COLO668 (cell line): Measurements from ENCODE around the gene TWIST2.

Source experiments
- DNase-seq: peaks from one replicate; lab custom pipeline; 2025; ENCODE audit not compliant: unreplicated experiment; lab: John Stamatoyannopoulos, UW

Gene TWIST2

DNA sequence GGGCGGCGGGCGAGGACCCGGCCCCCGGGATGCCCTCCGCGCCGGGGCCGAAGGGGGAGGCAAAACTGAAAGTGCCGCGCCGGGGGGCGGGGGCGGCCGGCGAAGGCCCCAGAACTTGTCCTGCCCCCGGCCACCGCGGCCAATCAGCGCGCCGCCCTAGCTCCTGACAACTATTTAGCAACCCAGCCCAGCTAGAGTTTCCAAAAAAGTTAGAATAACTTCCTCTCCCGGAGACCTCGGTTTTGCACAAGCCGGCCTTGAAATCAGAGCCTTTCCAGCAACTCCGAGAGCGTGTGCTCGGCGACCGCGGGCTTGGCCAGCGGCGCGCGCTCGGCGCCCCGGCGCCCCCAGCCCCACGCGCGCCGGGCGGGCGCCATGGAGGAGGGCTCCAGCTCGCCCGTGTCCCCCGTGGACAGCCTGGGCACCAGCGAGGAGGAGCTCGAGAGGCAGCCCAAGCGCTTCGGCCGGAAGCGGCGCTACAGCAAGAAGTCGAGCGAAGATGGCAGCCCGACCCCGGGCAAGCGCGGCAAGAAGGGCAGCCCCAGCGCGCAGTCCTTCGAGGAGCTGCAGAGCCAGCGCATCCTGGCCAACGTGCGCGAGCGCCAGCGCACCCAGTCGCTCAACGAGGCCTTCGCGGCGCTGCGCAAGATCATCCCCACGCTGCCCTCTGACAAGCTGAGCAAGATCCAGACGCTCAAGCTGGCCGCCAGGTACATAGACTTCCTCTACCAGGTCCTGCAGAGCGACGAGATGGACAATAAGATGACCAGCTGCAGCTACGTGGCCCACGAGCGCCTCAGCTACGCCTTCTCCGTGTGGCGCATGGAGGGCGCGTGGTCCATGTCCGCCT is at the start of gene TWIST2:
Gene TWIST2 (plus strand): TSS at position 245 of the 850 bp plus-strand sequence. CDS start 131 bp downstream, at position 376.
- no peak for DNase-seq

DNA sequence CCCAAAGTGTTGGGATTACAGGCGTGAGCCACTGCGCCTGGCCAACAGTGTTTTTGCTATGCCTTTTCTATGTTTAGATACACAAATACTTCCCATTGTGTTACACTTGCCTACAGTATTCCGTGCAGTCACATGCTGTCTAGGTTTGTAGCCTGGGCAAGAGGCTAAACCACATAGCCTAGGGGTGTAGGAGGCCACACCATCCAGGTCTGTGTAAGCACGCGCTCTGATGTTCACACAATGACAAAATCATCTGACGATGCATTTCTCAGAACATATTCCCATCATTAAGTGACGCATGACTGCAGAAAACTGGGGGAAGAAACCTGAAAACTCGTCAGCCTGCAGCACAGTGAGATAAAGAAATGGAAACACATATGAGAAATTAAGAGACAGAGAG is 46.1 kb upstream of the TWIST2 start:
- no peak for DNase-seq

DNA sequence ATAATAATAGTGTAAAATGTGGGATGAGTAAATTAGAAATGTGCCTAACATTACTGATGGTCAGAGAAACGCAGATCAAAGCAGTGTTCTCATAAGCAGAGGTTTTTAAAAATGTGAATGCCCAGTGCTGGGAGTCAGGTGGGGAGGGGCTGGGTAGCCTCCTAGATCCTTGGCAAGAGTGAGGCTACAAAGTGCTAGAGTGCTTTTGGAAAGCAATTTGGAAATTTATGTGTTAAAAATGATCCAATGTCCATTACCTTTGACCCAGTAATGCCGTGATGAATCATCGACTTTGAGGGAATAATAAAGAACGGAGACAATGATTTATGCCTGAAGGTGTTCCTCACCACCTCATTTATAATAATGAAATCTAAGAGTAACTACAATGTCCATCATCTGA is 44.9 kb upstream of the TWIST2 start:
- DNase-seq = no peak

DNA sequence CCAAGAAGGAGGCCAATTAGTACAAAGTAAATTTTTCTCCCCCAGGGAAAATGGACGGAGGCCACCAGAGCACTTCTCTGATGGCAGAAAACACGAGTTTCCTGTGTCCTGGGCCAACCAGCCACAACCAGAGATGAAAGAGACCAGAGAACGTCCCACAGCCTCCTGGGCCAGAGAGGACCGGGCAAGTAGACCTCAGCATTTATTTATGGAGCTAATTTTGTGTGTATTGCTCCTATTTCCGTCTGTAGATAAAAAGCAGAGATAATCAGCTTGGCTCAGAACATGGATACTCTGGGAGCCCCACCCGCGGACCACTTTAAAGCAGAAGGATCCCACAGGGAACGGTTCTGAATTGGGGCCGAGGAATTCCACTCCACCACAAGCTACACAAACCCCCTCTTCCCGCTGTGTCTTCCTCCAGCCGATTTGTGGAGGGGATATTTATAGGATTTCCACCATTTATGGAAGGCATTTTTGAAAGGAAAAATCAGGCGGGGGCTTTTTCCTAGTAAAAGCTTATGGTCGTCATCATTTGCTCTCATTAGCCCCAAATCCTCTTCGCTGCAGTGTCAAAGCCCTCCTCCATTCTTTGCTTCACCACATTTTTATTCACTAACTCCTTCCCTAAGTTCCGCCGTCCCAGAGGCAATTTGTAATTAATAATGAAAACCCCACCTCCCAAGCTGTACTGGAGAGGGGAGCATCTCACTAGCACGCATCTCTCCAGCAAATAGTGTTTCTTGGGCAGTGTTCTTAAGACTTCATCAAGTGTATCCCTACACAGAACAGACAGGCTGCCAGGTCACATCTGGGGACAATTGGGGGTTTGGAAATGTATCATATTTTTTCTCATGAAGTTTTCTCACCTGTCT is 43.7 kb upstream of the TWIST2 start:
- no peak for DNase-seq

DNA sequence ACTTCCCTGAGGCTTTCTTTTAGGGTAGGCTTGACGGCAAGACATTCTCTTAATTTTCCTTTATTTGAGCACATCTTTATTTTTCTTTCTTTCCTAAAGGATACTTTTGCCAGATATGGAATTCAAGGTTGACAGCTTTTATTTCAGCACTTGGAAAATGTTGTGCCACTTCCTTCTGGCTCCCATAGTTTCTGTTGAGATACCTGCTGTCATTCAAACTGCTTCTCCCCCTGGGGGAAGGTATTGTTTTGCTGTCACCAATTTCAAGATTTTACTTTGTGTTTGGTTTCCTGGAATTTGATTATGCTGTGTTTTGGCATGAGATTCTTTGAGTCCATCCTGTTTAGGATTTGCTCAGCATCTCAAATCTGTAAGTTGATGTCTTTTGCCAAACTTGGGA is 39.1 kb upstream of the TWIST2 start:
- DNase-seq = no peak

DNA sequence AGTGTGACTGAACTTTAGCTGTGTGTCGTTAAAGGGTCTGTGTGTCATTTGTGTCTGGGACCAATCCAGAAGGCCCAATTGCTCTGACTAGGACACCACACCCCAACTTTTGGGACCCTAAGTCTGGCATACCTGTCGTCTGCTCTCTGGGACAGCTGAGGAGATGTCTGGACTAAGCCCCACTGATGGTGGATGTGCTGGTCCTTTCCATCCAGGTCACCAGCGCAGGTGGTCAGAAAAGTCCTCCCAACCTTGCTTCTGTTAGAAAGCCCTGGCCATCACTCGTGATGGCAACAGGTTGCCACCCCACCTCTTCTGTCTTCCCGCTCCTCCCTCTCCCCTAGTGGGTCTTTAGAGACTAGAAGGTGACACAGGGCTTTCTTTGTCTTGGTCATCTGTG is 37.6 kb upstream of the TWIST2 start:
- DNase-seq = no peak

DNA sequence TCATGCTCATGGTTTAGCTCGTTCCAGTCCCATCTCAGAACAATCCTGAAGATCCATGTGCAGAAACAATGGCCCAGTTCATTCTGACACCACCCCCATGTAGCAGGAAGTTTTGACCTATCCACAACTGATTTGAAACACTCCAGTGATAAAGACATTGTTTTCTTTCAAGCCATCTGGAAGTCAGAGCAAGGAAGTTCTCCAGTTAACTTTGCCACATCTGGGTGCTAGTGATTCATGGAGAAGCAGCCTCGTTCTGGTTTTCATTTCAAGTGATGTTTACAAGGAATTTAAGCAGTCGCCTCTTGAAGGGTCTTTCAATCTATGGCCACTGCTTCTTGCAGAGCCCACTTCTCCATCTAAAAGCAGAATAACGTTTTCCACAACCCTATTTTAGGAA is 36.6 kb upstream of the TWIST2 start:
- DNase-seq = no peak

DNA sequence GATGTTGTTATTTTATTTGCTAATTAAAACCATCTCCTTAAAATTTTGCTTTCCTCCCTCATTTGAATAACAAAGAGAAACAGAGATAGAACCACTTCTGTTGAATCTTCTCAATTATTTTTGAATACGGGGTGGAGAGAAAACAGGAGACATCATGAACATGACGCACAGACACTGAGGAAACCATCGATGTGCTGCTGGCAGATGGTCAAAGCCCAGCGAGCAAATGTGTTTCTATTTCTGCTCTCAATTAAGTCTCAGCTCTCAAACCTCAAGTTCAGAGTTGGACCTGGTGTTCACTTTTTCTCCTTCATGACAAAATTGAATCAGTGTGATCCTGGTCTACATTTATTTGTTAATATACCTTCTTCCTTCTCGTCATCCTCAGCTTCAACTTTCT is 36.1 kb upstream of the TWIST2 start:
- DNase-seq = no peak

DNA sequence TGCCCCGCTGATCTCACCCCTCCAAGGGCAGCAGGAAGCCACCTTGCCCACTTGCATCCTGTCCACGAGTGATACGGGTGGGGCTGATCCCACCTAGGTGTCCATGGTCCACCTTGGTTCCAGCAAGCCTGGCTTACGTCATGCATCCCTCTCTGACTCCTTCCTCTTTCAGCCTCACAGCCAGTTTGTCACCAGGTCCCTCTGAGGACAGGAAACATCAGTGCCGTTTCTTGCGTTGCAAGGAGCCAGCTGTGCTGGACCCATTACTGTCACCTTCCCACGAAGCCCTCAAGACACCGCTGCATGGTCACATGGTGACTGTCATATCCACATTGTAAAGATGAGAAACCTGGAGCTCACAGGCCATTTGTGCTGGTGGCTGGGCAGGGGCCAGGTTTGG is 34.8 kb upstream of the TWIST2 start:
- no peak for DNase-seq

DNA sequence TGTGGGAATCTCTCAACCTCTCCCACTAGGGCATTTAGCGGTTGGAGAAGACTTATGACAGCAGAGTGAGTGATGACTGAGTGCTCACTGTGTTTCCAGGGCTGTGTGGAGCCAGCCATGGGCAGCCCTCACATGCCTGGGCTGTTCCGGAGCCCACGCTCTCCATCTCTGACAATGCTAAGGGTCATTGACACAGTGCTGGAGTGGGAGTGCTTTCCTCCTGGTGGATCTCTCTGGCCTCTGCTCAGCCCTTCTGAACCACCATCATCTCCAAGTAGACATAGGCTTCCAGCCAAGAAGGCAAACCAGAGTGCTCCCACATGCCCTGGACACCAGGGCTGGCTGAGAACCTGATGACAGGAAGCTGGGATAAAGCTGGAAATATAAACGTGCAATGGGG is 33.1 kb upstream of the TWIST2 start:
- no peak for DNase-seq

DNA sequence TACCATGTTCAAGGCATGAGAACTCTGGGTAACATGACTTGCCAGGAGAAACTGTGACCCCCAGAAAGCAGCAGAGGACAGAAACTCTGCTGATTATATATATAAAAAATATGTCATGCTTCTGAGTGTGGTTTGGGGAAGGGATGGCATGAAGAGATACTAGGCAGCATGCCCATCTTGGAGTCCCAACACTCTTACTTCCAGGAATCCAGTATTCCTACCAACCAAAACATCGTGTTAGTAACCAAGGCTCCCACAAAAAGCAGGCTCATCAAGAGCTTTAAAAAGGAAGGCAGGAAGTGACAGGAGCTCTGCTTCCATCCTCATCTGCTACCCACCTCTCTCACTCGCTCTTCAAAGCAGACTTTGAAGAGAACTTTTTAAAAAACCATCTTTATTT is 31.6 kb upstream of the TWIST2 start:
- no peak for DNase-seq

DNA sequence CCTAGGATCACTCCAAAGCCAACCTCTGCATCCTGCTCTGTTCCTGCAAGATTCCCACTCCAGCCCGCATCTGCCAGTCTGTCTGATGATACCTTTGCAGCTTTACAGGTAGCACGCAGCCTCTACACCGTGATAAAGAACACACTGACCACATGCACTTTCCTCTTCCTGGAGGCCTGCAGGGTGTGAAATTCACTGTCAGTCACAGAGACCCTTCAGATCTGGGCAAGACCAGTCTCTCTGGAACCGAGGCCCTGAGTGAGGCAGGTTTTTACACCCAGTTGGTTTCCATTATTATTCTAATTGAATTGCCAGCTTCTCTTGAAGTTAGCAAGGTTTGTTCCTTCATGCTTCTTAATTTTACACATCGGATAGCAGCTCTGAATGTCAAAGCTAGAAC is 30.5 kb upstream of the TWIST2 start:
- no peak for DNase-seq

DNA sequence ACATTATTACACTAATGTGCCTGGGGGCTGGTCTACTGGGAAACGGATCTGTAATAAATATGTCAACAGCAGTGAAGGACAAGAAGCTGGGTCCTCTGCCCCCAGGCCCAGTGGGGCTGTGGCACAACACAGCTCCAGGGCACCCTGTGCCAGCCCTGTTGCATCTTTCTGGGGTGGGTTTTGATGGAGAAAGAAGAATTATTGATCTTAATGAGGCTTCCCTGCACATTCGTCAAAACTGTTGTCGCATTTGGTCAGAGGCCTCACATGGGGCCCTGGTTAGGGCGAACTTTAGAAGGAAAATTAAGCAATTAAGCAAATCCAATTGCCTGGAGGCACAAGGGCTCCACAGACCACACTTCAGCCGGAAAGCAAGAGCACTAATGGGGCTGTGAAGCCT is 30.0 kb upstream of the TWIST2 start:
- no peak for DNase-seq

DNA sequence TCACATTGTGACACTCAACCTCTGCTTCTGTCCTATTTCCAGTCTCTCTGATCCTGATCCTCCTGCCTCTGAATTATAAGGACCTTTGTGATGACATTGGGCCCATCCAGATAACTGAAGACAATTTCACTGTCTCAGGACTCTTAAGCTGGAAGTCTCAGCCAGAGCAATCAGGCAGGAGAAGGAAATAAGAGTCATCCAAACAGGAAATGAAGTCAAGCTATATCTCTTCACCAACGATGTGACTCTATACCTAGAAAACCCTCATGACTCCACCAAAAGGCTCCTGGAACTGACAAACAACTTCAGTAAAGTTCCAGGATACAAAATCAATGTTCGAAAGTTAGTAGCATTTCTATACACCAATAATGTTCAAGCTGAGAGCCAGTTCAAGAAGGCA is 29.3 kb upstream of the TWIST2 start:
- no peak for DNase-seq

DNA sequence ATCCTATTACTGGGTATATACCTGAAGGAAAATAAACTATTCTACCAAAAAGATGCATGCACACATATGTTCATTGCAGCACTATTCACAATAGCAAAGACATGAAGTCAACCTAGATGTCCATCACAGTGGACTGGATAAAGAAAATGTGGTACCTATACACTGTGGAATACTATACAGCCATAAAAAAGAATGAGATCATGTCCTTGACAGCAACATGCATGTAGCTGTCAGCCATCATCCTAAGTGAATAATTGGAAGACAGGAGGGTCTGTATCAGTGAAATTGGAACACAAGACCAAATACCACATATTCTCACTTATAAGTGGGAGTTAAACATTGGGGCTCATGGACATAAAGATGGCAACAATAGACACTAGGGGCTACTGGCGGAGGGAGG is 27.7 kb upstream of the TWIST2 start:
- no peak for DNase-seq

DNA sequence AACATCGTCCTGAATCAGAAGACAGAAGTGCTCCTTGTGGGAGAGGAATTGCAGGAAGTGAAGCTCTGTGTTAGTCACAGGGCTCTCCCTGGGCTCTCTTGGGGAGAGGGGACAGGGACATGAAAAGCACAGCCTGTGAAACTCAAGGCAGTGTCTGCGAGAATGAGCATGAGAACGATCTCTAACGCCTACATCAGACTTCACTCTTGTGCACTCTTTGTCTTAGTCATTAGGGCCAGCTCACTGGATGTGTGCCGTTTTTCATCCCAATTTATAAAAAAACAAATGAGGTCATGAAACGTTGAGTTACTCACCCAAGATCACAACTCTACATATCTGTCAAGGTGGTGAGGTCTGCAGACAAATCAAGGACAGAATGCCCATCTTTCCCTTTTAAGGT is 27.0 kb upstream of the TWIST2 start:
- DNase-seq = no peak

DNA sequence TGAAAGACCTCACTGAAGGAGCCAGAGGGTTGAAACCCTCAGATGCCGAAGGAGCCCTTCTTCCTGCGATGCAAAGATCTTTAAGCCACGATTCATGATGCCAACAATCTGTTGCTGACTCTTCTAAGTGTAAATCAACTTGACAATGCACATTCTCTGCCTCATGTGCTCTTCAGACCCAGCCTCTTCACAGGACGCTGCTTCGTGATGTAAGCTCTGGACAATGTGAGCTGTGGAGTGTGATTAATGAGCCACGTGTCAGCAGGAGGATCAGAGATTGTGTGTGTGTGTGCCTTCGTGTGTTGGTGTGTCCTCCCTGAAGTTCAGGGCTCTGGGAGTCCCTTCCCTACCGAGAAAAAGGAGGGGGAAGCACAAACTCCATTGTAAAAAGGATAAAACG is 26.5 kb upstream of the TWIST2 start:
- no peak for DNase-seq

DNA sequence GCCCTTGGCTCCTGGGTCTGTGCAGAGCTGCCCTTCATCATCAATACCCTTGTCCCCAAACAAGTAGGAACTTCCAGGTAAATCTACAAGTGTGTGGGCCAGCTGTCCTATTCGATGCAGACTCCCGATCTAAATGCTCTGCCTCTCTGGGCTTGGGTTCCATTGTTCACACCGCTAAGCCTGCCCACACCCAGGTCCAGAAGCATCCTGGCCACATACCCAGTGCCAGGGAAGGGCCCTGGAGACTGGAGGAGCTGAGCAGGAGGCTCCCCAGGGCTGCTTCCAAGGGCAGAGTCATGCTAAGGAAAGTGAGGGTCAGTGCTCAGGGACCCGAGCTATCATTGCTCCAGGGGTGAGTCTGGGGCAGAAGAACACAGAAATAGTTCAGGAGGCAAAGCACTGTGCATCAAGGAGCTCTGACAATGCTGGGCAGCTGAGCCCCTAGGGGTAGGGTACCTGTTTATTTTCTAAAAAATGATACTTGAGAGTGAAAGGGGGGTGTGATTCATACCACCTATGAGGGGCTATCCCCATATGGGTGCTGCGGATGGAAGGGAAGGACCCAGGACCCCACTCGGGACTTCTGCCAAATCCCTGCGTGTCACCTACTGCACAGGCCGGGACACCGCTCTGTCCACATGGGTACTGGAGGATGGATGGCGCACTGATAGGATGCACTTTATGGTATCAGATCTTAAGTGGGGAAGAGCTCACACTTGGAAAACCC is 25.8 kb upstream of the TWIST2 start:
- DNase-seq = no peak

DNA sequence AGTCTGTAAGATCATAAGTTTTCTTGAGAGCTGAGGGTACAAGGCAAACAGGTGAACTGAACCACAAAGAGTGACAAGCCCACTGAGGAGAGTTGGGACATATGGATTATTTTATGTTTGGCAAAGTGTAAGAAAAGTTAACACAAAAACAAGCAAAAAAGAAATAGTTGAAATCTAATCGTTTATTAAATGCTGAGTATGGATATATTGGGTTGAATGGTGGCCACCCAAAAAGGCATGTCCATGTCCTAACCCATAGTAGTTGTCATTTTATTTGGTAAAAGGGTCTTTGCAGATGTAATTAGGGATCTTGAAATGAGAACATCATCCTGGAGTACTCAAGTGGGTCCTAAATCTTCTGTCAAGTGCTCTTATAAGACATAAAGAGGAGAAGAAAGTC is 24.9 kb upstream of the TWIST2 start:
- DNase-seq = no peak

DNA sequence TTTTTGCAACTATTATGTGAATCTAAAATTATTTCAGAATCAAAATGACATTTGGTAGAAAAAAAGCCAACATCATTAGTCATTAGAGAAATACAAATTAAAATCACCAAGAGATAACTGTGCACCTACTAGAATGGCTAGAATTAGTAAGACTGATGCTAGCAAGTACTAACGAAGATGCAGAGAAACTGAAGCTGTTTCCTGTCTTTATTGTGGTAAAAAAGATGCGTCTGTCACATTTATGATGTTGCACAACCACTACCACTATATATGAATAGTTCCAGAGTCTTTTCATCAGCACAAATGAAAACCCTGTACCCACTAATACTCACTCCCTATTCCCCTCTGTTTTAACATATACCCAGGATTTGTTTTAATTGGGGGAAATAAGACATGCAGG is 16.7 kb upstream of the TWIST2 start:
- DNase-seq = no peak

DNA sequence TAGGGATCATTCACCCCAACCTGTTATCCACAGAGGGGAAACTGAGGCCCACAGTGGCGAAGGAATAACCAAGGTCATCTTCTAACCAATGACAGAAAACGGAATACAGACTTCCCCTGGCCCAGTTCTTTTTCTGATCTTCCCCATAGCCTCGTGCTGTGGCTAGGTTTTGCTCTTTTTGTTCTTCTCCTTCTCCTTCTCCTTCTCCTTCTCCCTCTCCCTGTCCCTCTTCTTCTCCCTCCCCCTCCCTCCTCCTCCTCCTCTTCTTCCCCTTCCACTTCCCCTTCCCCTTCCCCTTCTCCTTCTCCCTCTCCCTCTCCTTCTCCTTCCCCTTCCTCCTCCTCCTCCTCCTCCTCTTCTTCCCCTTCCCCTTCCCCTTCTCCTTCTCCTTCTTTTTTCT is 12.9 kb upstream of the TWIST2 start:
- no peak for DNase-seq
